Activated CD8-positive, alpha-beta memory T cell treated with anti-CD3 and anti-CD28 coated beads for 24 hours (primary cell): ENCODE results near the gene LRRC8D.

Experiments
- DNase-seq: peaks from one replicate; pipeline ENCODE4 v3.0.0-alpha.2; 2020

Gene LRRC8D

GRCh38 chr1:89898150-89898549, 77.3 kb downstream of the LRRC8D start:
- no peak for DNase-seq

GRCh38 chr1:89898695-89899470, 78.1 kb downstream of the LRRC8D start:
- DNase-seq: no peak

- DNase-seq: no peak
These were observed 79.5 kb downstream of the LRRC8D start for GRCh38 chr1:89900323-89900722.

GRCh38 chr1:89900791-89901708, 80.2 kb downstream of the LRRC8D start:
- DNase-seq: no peak

- no peak for DNase-seq
These were observed 81.3 kb downstream of the LRRC8D start for GRCh38 chr1:89901957-89902669.

- no peak for DNase-seq
These were observed 82.7 kb downstream of the LRRC8D start for GRCh38 chr1:89903550-89903949.

- no peak for DNase-seq
These were observed 83.6 kb downstream of the LRRC8D start for GRCh38 chr1:89904219-89904980.

- no peak for DNase-seq
These were observed 84.7 kb downstream of the LRRC8D start for GRCh38 chr1:89905395-89906058.

GRCh38 chr1:89906088-89906487, 85.3 kb downstream of the LRRC8D start:
- DNase-seq: no peak

GRCh38 chr1:89907727-89908212, 86.9 kb downstream of the LRRC8D start:
- no peak for DNase-seq

- DNase-seq: no peak
These were observed 87.4 kb downstream of the LRRC8D start for GRCh38 chr1:89908273-89908671.

- no peak for DNase-seq
These were observed 88.0 kb downstream of the LRRC8D start for GRCh38 chr1:89908672-89909436.

GRCh38 chr1:89910268-89910667, 89.4 kb downstream of the LRRC8D start:
- no peak for DNase-seq

- DNase-seq: no peak
These were observed 89.9 kb downstream of the LRRC8D start for GRCh38 chr1:89910780-89911179.

- no peak for DNase-seq
These were observed 90.6 kb downstream of the LRRC8D start for GRCh38 chr1:89911191-89911991.

- DNase-seq: no peak
These were observed 91.2 kb downstream of the LRRC8D start for GRCh38 chr1:89912073-89912472.

GRCh38 chr1:89913353-89914095, 92.7 kb downstream of the LRRC8D start:
- DNase-seq: no peak

GRCh38 chr1:89917353-89917752, 96.5 kb downstream of the LRRC8D start:
- no peak for DNase-seq

GRCh38 chr1:89918127-89918793, 97.4 kb downstream of the LRRC8D start:
- no peak for DNase-seq
